Common myeloid progenitor, CD34-positive (primary cell): ENCODE data around the gene WASHC2A. TPM values are rescaled to one million over a fixed set of nuclear protein-coding genes. Genes with fewer than 3 reads are reported as not detected.
"Not testable (repeated sequence)": the region's sequence is repeated elsewhere in the genome, so short reads cannot be mapped to it uniquely, and the experiment has no call there.

Experiments
- CTCF ChIA-PET: fragments of 350-600 bp; sonication (Branson Sonifier 250); formaldehyde crosslinking; loops from one replicate; lab custom pipeline; 2021; ENCODE audit warnings: antibody characterized with exemption; lab: Charles Lee
- POLR2A ChIA-PET: fragments of 350-600 bp; sonication (Branson Sonifier 250); formaldehyde crosslinking; loops from one replicate; lab custom pipeline; 2021; ENCODE audit warnings: antibody characterized with exemption; lab: Charles Lee
- DNase-seq, 3 donors: peaks; one replicate each; pipeline versions ENCODE4 v3.0.0 to v3.0.0-alpha.2; 2013
- H3K27ac ChIP-seq, 2 experiments: 1 replicate in 1 of 2; 2 replicates in 1 of 2; pipeline ENCODE4 v1.7.0; 2013; ENCODE audit warnings: inconsistent platforms in 2 of 2, low read length in 2 of 2, mild to moderate bottlenecking in 2 of 2, low read depth in 1 of 2, moderate library complexity in 1 of 2; ENCODE audit not compliant: severe bottlenecking in 2 of 2, insufficient read depth in 1 of 2, poor library complexity in 1 of 2
- H3K27me3 ChIP-seq, 5 experiments: replicated peaks in 2 of 5; 1 replicate in 3 of 5; 2 replicates in 2 of 5; pipeline versions ENCODE4 v1.6.1 to v1.7.0; 2013; ENCODE audit warnings: low read length in 4 of 5, mild to moderate bottlenecking in 2 of 5, moderate library complexity in 2 of 5, inconsistent platforms in 1 of 5; ENCODE audit not compliant: insufficient read depth in 5 of 5, control insufficient read depth in 4 of 5
- H3K36me3 ChIP-seq, 4 experiments: 1 replicate in 2 of 4; 2 replicates in 2 of 4; pipeline versions ENCODE4 v1.6.1 to v1.7.0; 2013; ENCODE audit warnings: low read length in 3 of 4, control low read depth in 1 of 4, mild to moderate bottlenecking in 1 of 4; ENCODE audit not compliant: control insufficient read depth in 4 of 4, insufficient read depth in 4 of 4
- H3K4me1 ChIP-seq, 4 experiments: 1 replicate in 3 of 4; 2 replicates in 1 of 4; pipeline versions ENCODE4 v1.6.1 to v1.7.1; 2013; ENCODE audit warnings: low read length in 3 of 4, mild to moderate bottlenecking in 3 of 4, control low read depth in 1 of 4, inconsistent platforms in 1 of 4, moderate library complexity in 1 of 4; ENCODE audit not compliant: control insufficient read depth in 4 of 4, insufficient read depth in 4 of 4; ENCODE audit errors: control extremely low read depth in 1 of 4
- H3K4me3 ChIP-seq, 7 experiments: 1 replicate in 4 of 7; 2 replicates in 3 of 7; pipeline versions ENCODE4 v1.5.1 to v1.7.0; 2013; ENCODE audit warnings: mild to moderate bottlenecking in 7 of 7, low read length in 6 of 7, moderate library complexity in 6 of 7, inconsistent platforms in 2 of 7, low read depth in 2 of 7, control low read depth in 1 of 7; ENCODE audit not compliant: insufficient read depth in 4 of 7, control insufficient read depth in 1 of 7; ENCODE audit errors: extremely low read depth in 1 of 7
- H3K9me3 ChIP-seq, 5 experiments: 1 replicate in 4 of 5; 2 replicates in 1 of 5; pipeline versions ENCODE4 v1.6.1 to v1.7.1; 2013; ENCODE audit warnings: low read length in 4 of 5, mild to moderate bottlenecking in 2 of 5, inconsistent platforms in 1 of 5, low read depth in 1 of 5, moderate library complexity in 1 of 5; ENCODE audit not compliant: control insufficient read depth in 4 of 5, insufficient read depth in 2 of 5; ENCODE audit errors: control extremely low read depth in 1 of 5
- WGBS: methylation state at CpG from one replicate; pipeline ENCODE4 v1.1.5; 2013; ENCODE audit not compliant: insufficient coverage; 5-methylcytosine and 5-hydroxymethylcytosine counted together
- polyA plus RNA-seq: library from polyadenylated mRNA; unstranded; fragments of 120-200 nt; gene quantifications from one replicate; pipeline ENCODE4 v1.2.1, GENCODE V29; 2013

Gene WASHC2A
- 41.3 TPM for polyA plus RNA-seq

GRCh38 chr10:50067546-50068351 lies at the start of gene WASHC2A:
Gene WASHC2A (plus strand): TSS chr10:50067954. CDS start chr10:50068006, 52 bp downstream.
- 0% methylated on average over 33 of the region's 73 CpGs for WGBS
- Histone ChIP-seq H3K27ac (peak within 1 kb of the TSS in 1 of 2 experiments; percentile 5), H3K4me3 (peak within 1 kb of the TSS; percentile 56 to 80 (median 73))
- peak; percentile 63 to 94 (median 77) for DNase-seq
- H3K9me3 ChIP-seq, POLR2A ChIA-PET, CTCF ChIA-PET, H3K4me1 ChIP-seq, H3K36me3 ChIP-seq, H3K27me3 ChIP-seq: not testable (repeated sequence)

GRCh38 chr10:50019279-50019678 lies 48.5 kb upstream of the WASHC2A start:
- H3K27me3 ChIP-seq, H3K36me3 ChIP-seq, POLR2A ChIA-PET, CTCF ChIA-PET, DNase-seq, H3K4me1 ChIP-seq, H3K4me3 ChIP-seq, H3K27ac ChIP-seq, H3K9me3 ChIP-seq: not testable (repeated sequence)
- 100% methylated on average over 3 of the region's 3 CpGs for WGBS

GRCh38 chr10:50020451-50021024 lies 47.2 kb upstream of the WASHC2A start:
- 95% methylated on average over 5 of the region's 13 CpGs for WGBS
- H3K4me1 ChIP-seq, H3K4me3 ChIP-seq, H3K27ac ChIP-seq, DNase-seq, H3K9me3 ChIP-seq, CTCF ChIA-PET, H3K36me3 ChIP-seq: not testable (repeated sequence)
- POLR2A ChIA-PET, result interaction anchor here (0.5 kb wide), 1 partner anchor 9 kb away, joined by 3 read pairs; no protein-coding TSS in a partner anchor
- peaks cover 0 to 15% (median 2%) of the 10 kb centered on the region in 5 experiments for H3K27me3 ChIP-seq

- no peaks in the 10 kb centered on the region for H3K36me3 ChIP-seq
- ChIA-PET POLR2A (no interaction called here), CTCF (no interaction called here)
- no peaks in the 10 kb centered on the region for H3K4me1 ChIP-seq
- no peak overlapping the region for H3K27ac ChIP-seq
- peaks cover 0 to 26% (median 5%) of the 10 kb centered on the region in 5 experiments for H3K27me3 ChIP-seq
- no peak for DNase-seq
- no peaks in the 10 kb centered on the region for H3K9me3 ChIP-seq
- H3K4me3 ChIP-seq, result no peak overlapping the region
- 73% methylated on average over 3 of the region's 3 CpGs for WGBS
Observed at GRCh38 chr10:50021646-50022045, 46.1 kb upstream of the WASHC2A start.

- POLR2A ChIA-PET, H3K27ac ChIP-seq, H3K36me3 ChIP-seq, H3K9me3 ChIP-seq, H3K4me3 ChIP-seq, H3K4me1 ChIP-seq, CTCF ChIA-PET, DNase-seq: not testable (repeated sequence)
- WGBS, result 32% methylated on average over 18 of the region's 37 CpGs
- peaks cover 0 to 35% (median 5%) of the 10 kb centered on the region in 5 experiments for H3K27me3 ChIP-seq
Observed at GRCh38 chr10:50024716-50025383, 42.9 kb upstream of the WASHC2A start.

- peaks cover 0 to 7% (median 0%) of the 10 kb centered on the region in 5 experiments for H3K9me3 ChIP-seq
- H3K4me1 ChIP-seq, result no peaks in the 10 kb centered on the region
- H3K4me3 ChIP-seq, result no peak overlapping the region
- peaks cover 0 to 37% (median 5%) of the 10 kb centered on the region in 5 experiments for H3K27me3 ChIP-seq
- no peak overlapping the region for H3K27ac ChIP-seq
- no peak for DNase-seq
- ChIA-PET CTCF (no interaction called here), POLR2A (no interaction called here)
- WGBS, result 89% methylated on average over 14 of the region's 14 CpGs
- H3K36me3 ChIP-seq, result no peaks in the 10 kb centered on the region
Observed at GRCh38 chr10:50025627-50026026, 42.1 kb upstream of the WASHC2A start.

- Histone ChIP-seq H3K4me3 (no peak overlapping the region), H3K4me1 (no peaks in the 10 kb centered on the region), H3K27me3 (peaks cover 0 to 37% (median 5%) of the 10 kb centered on the region in 5 experiments), H3K27ac (no peak overlapping the region), H3K36me3 (no peaks in the 10 kb centered on the region), H3K9me3 (peaks cover 0 to 7% (median 0%) of the 10 kb centered on the region in 5 experiments)
- WGBS, result 98% methylated on average over 13 of the region's 13 CpGs
- DNase-seq, result no peak
- ChIA-PET POLR2A (no interaction called here), CTCF (no interaction called here)
Observed at GRCh38 chr10:50027195-50027594, 40.6 kb upstream of the WASHC2A start.
